Measurements from ENCODE around the gene C3orf52. TPM values are rescaled to one million over a fixed set of nuclear protein-coding genes. Genes with fewer than 3 reads are reported as not detected.

Gene C3orf52
- total RNA-seq, 8 experiments from 2014 or later, result 0.11 to 4.4 (median 0.45) TPM

- no peak overlapping the region for H3K4me3 ChIP-seq
- WGBS, 10 experiments, result 43 to 100% (median 80%) methylated on average over 1 to 5 of the region's 8 CpGs; no CpG with 5 or more reads in 3 of the 10 experiments
- in situ Hi-C loops (cut with MboI; ENCODE audit: low pct_unique_long_range_greater_than_20kb in 2 of 9, low sequenced_read_pairs in 9 of 9, unreplicated experiment in 9 of 9), result loop anchor here in 3 of 9 experiments (10.0 to 25.0 kb wide), 2 partner anchors 160 to 378 kb away; partner anchors contain the start of gene SLC9C1 (in 1 of the 3)
- no peak for ATAC-seq (replicated peaks in 6 of 8)
- no peak overlapping the region for H3K27ac ChIP-seq
- peaks cover 0 to 11% of the 10 kb centered on the region in 2 donors for H3K4me1 ChIP-seq (replicated peaks in 1 of 2)
Measured at GRCh38 chr3:112134335-112135124, 48.3 kb downstream of the C3orf52 start.

DNA sequence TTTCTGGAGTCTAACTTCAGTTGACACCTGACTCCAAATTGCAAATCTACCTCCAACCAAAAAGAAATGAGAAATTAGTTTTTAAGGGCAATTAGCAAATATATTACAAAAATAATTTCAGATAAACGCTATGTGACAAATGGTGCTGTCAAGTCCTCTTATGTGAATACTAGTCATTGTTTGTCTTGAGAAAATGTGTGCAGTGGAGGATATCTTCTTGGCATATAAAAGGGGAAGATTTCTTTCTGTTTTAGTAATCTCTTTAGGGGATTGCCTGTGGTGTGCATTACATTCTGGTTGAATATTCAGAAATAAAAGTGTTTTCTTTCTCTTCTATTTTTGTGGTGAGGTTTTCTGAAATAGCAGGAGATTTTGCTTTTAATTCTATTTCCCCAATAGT, 49.9 kb downstream of the C3orf52 start:
- no peak for ATAC-seq (replicated peaks in 6 of 8)
- in situ Hi-C loops (cut with MboI; ENCODE audit: low pct_unique_long_range_greater_than_20kb in 2 of 9, low sequenced_read_pairs in 9 of 9, unreplicated experiment in 9 of 9), result loop anchor here in 3 of 9 experiments (10.0 to 25.0 kb wide), 2 partner anchors 159 to 376 kb away; partner anchors contain the start of gene SLC9C1 (in 1 of the 3)
- no peak overlapping the region for H3K27ac ChIP-seq
- no peak overlapping the region for H3K4me3 ChIP-seq
- peaks cover 0 to 12% of the 10 kb centered on the region in 2 donors for H3K4me1 ChIP-seq (replicated peaks in 1 of 2)
- 17 to 100% (median 83%) methylated on average over 1 of the region's 1 CpG; no CpG with 5 or more reads in 1 of the 10 experiments for WGBS, 10 experiments

DNA sequence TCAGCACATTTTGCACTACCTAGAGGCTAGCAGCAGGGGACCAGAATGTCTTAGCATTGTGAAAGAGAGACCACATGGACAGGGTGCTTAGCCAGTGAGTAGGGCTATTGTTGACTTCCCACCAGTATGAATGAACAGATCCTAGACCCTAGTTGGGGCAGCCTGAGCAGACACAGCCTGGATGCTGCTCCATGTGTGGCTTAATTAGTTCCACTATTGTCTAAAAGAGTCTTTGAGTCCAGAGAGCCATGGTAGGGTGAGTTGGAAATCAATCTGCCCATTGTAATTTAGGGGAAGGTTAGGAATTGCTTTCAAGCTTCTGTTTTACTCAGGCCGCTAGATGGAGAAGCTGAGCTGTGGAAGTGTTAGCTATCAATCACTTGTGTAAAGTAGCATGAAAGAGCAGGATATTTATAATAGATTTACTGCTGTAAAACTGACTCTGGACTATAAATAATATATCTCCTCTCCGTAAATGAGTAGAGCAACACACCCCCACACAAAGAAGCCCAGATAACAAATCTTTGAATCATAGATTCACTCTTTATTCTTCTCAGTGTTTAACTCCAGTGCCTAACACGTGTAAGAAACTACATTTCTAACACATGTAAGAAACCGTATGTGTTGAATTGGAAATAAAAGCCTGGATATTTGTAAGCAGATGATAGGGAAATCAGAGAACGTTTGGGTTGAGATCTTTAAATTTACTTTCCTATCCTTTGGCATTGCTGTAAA, 50.9 kb downstream of the C3orf52 start:
- 6 to 100% (median 38%) methylated on average over 1 to 5 of the region's 5 CpGs; no CpG with 5 or more reads in 1 of the 10 experiments for WGBS, 10 experiments
- Histone ChIP-seq H3K4me1 (replicated peaks in 1 of 2) (peaks cover 0 to 17% of the 10 kb centered on the region in 2 donors), H3K27ac (no peak overlapping the region), H3K4me3 (no peak overlapping the region)
- in situ Hi-C loops (cut with MboI; ENCODE audit: low pct_unique_long_range_greater_than_20kb in 2 of 9, low sequenced_read_pairs in 9 of 9, unreplicated experiment in 9 of 9), result loop anchor here in 3 of 9 experiments (10.0 to 25.0 kb wide), 2 partner anchors 158 to 375 kb away; partner anchors contain the start of gene SLC9C1 (in 1 of the 3)
- peak; percentile 60 to 91 (median 81) for ATAC-seq (replicated peaks in 6 of 8)

DNA sequence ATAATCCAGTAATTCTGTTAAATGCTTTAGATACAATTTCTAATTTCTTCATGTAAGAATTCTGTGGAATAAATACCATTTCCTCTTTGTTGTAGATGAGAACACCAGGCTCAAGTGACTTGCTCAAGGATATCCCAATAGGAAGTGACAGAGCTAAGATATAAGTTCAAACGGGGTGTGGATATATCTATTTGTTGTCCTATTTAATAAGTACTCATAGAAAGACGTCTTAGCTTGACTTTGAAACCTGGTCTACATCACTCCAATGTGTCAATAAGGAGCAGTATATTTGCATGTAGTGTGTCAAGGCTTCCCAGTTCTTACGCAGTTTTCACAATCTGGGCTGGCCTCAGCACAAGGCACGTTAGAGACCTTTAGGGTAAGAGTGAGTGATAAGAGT, 51.6 kb downstream of the C3orf52 start:
- H3K27ac ChIP-seq, result no peak overlapping the region
- in situ Hi-C loops (cut with MboI; ENCODE audit: low pct_unique_long_range_greater_than_20kb in 2 of 9, low sequenced_read_pairs in 9 of 9, unreplicated experiment in 9 of 9), result loop anchor here in 3 of 9 experiments (10.0 to 25.0 kb wide), 2 partner anchors 157 to 375 kb away; partner anchors contain the start of gene SLC9C1 (in 1 of the 3)
- H3K4me3 ChIP-seq, result no peak overlapping the region
- WGBS, 10 experiments, result 0 to 88% (median 50%) methylated on average over 2 to 4 of the region's 4 CpGs; no CpG with 5 or more reads in 2 of the 10 experiments
- ATAC-seq (replicated peaks in 6 of 8), result no peak
- peaks cover 0 to 17% of the 10 kb centered on the region in 2 donors for H3K4me1 ChIP-seq (replicated peaks in 1 of 2)

DNA sequence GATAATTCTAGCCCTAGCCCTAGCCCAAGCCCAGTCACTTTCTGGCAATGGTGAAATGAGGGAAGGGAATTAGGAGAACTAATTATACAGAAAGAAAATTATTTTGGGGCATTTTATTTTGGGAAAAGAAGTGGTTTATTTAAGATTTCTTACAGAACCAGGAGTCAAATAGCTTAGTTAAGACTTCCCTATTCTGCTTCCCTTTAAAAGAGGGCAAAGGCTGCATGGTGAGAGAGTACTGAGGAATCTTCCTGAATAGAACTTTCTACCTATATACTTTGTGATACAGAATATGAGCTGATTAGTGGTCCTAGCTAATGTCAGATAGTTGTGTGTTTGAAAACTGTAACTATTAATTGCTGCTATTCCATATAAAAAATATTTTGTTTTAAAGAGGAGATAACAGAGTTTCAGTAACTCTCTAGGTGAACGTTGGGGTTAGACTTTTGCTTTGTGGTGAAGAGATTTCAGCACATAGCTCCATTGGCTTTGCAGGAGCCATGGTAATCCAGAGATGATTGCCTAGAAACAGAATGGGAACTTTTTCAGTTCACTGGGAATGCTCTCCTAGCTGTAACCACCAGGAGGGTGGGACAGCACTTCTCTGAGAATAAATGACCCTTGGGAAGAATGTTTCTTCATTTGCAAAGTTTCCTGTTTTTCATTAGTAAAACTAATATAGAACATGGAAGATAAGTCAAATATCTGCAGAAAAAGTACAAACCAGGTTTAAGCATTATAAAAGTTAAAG, 52.2 kb downstream of the C3orf52 start:
- H3K4me3 ChIP-seq, result no peak overlapping the region
- no peak overlapping the region for H3K27ac ChIP-seq
- in situ Hi-C loops (cut with MboI; ENCODE audit: low pct_unique_long_range_greater_than_20kb in 2 of 9, low sequenced_read_pairs in 9 of 9, unreplicated experiment in 9 of 9), result loop anchor here in 3 of 9 experiments (10.0 to 25.0 kb wide), 2 partner anchors 156 to 374 kb away; partner anchors contain the start of gene SLC9C1 (in 1 of the 3)
- 38 to 67% (median 41%) methylated on average over 1 of the region's 1 CpG; no CpG with 5 or more reads in 6 of the 10 experiments for WGBS, 10 experiments
- peaks cover 0 to 17% of the 10 kb centered on the region in 2 donors for H3K4me1 ChIP-seq (replicated peaks in 1 of 2)
- peak in 1 of 8 experiments; percentile 85 for ATAC-seq (replicated peaks in 6 of 8)

- in situ Hi-C loops (cut with MboI; ENCODE audit: low pct_unique_long_range_greater_than_20kb in 2 of 9, low sequenced_read_pairs in 9 of 9, unreplicated experiment in 9 of 9), result loop anchor here in 3 of 9 experiments (25.0 kb wide), 1 partner anchor 372 kb away; no protein-coding TSS in a partner anchor
- H3K4me3 ChIP-seq, result no peak overlapping the region
- 30 to 100% (median 88%) methylated on average over 1 of the region's 1 CpG for WGBS, 10 experiments
Measured at GRCh38 chr3:112140584-112140983, 54.4 kb downstream of the C3orf52 start.

DNA sequence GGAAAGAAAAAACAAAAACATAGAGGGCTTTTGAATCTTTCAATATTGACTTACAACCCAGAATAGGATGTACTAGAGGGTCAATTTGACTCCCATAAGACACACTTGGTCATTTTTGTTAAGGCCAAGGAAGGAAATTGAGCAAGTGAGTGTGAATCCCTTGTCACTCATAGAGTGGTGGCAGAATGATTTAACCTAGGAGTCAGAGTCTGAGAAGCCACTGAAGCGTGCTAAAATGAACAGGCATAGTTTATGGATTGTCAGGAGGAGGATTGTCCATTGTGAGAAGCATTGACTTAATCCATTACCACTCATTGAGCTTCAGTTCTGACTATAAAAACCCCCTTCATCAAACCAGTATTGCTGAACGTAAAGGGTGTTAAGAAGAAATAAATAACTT, 55.1 kb downstream of the C3orf52 start:
- peak in 3 of 8 experiments; percentile 63 to 69 (median 69) for ATAC-seq (replicated peaks in 6 of 8)
- in situ Hi-C loops (cut with MboI; ENCODE audit: low pct_unique_long_range_greater_than_20kb in 2 of 9, low sequenced_read_pairs in 9 of 9, unreplicated experiment in 9 of 9), result loop anchor here in 3 of 9 experiments (25.0 kb wide), 1 partner anchor 371 kb away; no protein-coding TSS in a partner anchor
- no peak overlapping the region for H3K27ac ChIP-seq
- peaks cover 0 to 17% of the 10 kb centered on the region in 2 donors for H3K4me1 ChIP-seq (replicated peaks in 1 of 2)
- WGBS, 10 experiments, result 17 to 82% (median 56%) methylated on average over 1 to 2 of the region's 2 CpGs; no CpG with 5 or more reads in 2 of the 10 experiments
- H3K4me3 ChIP-seq, result no peak overlapping the region

More at GRCh38 chr3:112140584-112140983, 54.4 kb downstream of the C3orf52 start:
- Histone ChIP-seq H3K27ac (no peak overlapping the region), H3K4me1 (replicated peaks in 1 of 2) (peaks cover 0 to 17% of the 10 kb centered on the region in 2 donors)
- no peak for ATAC-seq (replicated peaks in 6 of 8)

- H3K4me1 ChIP-seq (replicated peaks in 1 of 2), result peaks cover 0 to 6% of the 10 kb centered on the region in 2 donors
- ATAC-seq (replicated peaks in 6 of 8), result no peak
- no peak overlapping the region for H3K4me3 ChIP-seq
- in situ Hi-C loops (cut with MboI; ENCODE audit: low pct_unique_long_range_greater_than_20kb in 2 of 9, low sequenced_read_pairs in 9 of 9, unreplicated experiment in 9 of 9), result loop anchor here in 3 of 9 experiments (25.0 kb wide), 1 partner anchor 369 kb away; no protein-coding TSS in a partner anchor
- 0 to 100% (median 71%) methylated on average over 1 of the region's 1 CpG; no CpG with 5 or more reads in 3 of the 10 experiments for WGBS, 10 experiments
- H3K27ac ChIP-seq, result no peak overlapping the region
Measured at GRCh38 chr3:112143251-112143650, 57.1 kb downstream of the C3orf52 start.

DNA sequence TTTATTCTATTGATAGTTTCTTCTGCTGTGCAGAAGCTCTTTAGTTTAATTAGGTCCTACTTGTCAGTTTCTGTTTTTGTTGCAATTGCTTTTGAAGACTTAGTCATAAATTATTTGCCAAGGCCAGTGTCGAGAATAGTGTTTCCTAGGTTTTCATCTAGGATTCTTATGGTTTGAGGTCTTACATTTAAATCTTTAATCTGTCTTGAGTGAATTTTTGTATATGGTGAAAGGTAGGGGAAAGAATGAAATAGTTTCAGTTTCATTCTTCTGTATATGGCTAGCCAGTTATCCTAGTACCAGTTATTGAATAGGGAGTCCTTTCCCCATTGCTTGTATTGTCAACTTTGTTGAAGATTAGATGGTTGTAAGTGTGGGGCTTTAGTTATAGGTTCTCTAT, 57.5 kb downstream of the C3orf52 start:
- ATAC-seq (replicated peaks in 6 of 8), result no peak
- H3K4me1 ChIP-seq (replicated peaks in 1 of 2), result peaks cover 0 to 6% of the 10 kb centered on the region in 2 donors
- H3K27ac ChIP-seq, result no peak overlapping the region
- WGBS, 10 experiments, result 60 to 100% (median 80%) methylated on average over 1 of the region's 1 CpG; no CpG with 5 or more reads in 1 of the 10 experiments
- in situ Hi-C loops (cut with MboI; ENCODE audit: low pct_unique_long_range_greater_than_20kb in 2 of 9, low sequenced_read_pairs in 9 of 9, unreplicated experiment in 9 of 9), result loop anchor here in 3 of 9 experiments (25.0 kb wide), 1 partner anchor 369 kb away; no protein-coding TSS in a partner anchor
- H3K4me3 ChIP-seq, result no peak overlapping the region

- no peak for ATAC-seq (replicated peaks in 6 of 8)
- 100% methylated on average over 1 of the region's 1 CpG; no CpG with 5 or more reads in 9 of the 10 experiments for WGBS, 10 experiments
- no peaks in the 10 kb centered on the region for H3K4me1 ChIP-seq (replicated peaks in 1 of 2)
- in situ Hi-C loops (cut with MboI; ENCODE audit: low pct_unique_long_range_greater_than_20kb in 2 of 9, low sequenced_read_pairs in 9 of 9, unreplicated experiment in 9 of 9), result loop anchor here in 3 of 9 experiments (25.0 kb wide), 1 partner anchor 363 kb away; no protein-coding TSS in a partner anchor
- H3K27ac ChIP-seq, result no peak overlapping the region
- no peak overlapping the region for H3K4me3 ChIP-seq
Measured at GRCh38 chr3:112149136-112149535, 62.9 kb downstream of the C3orf52 start.

DNA sequence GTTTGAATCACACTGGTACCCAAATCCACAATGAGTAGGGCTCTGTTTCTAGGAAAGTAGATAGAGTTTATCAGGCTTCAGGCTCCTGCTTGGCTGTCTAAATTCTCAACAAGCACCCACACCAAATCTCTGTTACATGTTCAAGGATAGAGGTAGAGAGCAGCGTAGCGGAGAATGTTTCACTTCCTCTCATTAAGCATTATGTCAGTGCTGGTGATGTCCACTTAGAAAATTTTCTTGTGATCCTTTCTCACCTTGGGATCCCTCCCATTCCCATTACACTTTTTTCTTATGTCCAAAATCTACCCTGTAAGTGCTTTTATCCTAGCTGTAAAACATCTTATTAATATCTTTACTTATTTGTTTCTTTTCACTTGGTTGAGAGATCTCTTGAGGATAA, 81.6 kb downstream of the C3orf52 start:
- Histone ChIP-seq H3K4me1 (replicated peaks in 1 of 2) (no peaks in the 10 kb centered on the region), H3K4me3 (no peak overlapping the region), H3K27ac (no peak overlapping the region)
- 59 to 100% (median 92%) methylated on average over 2 of the region's 2 CpGs; no CpG with 5 or more reads in 3 of the 10 experiments for WGBS, 10 experiments
- in situ Hi-C loops (cut with MboI; ENCODE audit: low pct_unique_long_range_greater_than_20kb in 2 of 9, low sequenced_read_pairs in 9 of 9, unreplicated experiment in 9 of 9), result no loop called here
- no peak for ATAC-seq (replicated peaks in 6 of 8)
